ENCODE results near the gene BNC2.

DNA sequence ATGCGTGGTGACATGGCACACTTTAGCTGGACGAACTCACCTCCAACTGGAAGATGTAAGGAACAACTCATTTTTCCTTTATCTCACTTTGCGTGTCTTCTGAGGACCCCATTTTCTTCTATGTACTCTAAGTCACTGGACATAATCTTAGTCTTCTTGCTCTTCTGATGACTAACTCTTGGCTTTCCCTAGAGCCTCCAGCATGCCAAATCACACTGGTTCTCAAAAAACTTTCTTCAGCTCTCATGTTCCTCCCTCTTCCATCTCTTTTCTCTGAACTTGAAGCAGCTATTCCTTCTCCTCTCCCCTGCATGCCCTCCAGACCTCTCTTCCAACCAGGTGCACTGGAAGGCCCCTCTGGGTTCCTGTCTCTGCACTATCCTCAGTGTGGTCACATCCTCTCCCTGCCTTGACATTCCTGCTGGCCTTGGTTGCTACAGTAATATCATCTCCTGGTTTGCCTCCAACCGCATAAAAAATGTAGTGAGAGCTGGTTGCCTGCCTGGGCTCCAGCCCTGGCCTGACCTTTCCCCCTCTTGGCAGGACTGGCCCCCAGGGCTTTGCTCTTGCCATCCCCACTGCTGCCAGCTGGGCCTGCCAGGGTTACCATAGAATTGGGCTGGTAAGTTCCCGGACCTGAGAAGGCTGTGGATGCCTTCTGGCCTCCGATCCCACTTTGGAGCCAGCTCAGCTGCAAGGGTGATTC is 44.8 kb upstream of the BNC2 start:
- TF ChIP-seq, protein P1, sequence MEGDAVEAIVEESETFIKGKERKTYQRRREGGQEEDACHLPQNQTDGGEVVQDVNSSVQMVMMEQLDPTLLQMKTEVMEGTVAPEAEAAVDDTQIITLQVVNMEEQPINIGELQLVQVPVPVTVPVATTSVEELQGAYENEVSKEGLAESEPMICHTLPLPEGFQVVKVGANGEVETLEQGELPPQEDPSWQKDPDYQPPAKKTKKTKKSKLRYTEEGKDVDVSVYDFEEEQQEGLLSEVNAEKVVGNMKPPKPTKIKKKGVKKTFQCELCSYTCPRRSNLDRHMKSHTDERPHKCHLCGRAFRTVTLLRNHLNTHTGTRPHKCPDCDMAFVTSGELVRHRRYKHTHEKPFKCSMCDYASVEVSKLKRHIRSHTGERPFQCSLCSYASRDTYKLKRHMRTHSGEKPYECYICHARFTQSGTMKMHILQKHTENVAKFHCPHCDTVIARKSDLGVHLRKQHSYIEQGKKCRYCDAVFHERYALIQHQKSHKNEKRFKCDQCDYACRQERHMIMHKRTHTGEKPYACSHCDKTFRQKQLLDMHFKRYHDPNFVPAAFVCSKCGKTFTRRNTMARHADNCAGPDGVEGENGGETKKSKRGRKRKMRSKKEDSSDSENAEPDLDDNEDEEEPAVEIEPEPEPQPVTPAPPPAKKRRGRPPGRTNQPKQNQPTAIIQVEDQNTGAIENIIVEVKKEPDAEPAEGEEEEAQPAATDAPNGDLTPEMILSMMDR (IDR thresholded peaks at IDR 0.05): no peak
- TF ChIP-seq POLR2AphosphoS5 (IDR thresholded peaks at IDR 0.05) (no peak), POLR2A (IDR thresholded peaks at IDR 0.05) (no peak)
